Parathyroid adenoma (tissue), 2 donors: Measurements from ENCODE around the gene LRRC49.

ENCODE experiments used
- H2AFZ ChIP-seq: fragments of 300-600 bp; sonication (generic); one replicate; pipeline ENCODE4 v1.7.0; 2017; ENCODE audit warnings: antibody characterized with exemption, mild to moderate bottlenecking
- H3K27ac ChIP-seq: fragments of 300-600 bp; sonication (generic); one replicate; pipeline ENCODE4 v1.7.0; 2017
- H3K27me3 ChIP-seq: fragments of 300-600 bp; sonication (generic); one replicate; pipeline ENCODE4 v1.7.0; 2017; ENCODE audit warnings: low read length; ENCODE audit not compliant: control insufficient read depth, insufficient read depth
- H3K36me3 ChIP-seq: fragments of 300-600 bp; sonication (generic); one replicate; pipeline ENCODE4 v1.7.0; 2017; ENCODE audit warnings: low read length; ENCODE audit not compliant: control insufficient read depth, insufficient read depth
- H3K4me1 ChIP-seq: fragments of 300-600 bp; sonication (generic); one replicate; pipeline ENCODE4 v1.7.0; 2017; ENCODE audit warnings: control low read depth
- H3K4me2 ChIP-seq: fragments of 300-600 bp; sonication (generic); one replicate; pipeline ENCODE4 v1.7.0; 2017; ENCODE audit warnings: low read length
- H3K4me3 ChIP-seq: fragments of 300-600 bp; sonication (generic); one replicate; pipeline ENCODE4 v1.7.0; 2017; ENCODE audit warnings: low read depth, low read length
- H3K79me2 ChIP-seq: fragments of 300-600 bp; sonication (generic); one replicate; pipeline ENCODE4 v1.7.0; 2017; ENCODE audit warnings: control low read depth
- H3K9ac ChIP-seq: fragments of 300-600 bp; sonication (generic); one replicate; pipeline ENCODE4 v1.7.0; 2017; ENCODE audit warnings: mild to moderate bottlenecking
- H3K9me3 ChIP-seq: fragments of 300-600 bp; sonication (generic); one replicate; pipeline ENCODE4 v1.7.0; 2017; ENCODE audit warnings: low read length; ENCODE audit not compliant: control insufficient read depth
- TF ChIP-seq, protein P1 (sequence below): fragments of 300-600 bp; sonication (generic); IDR thresholded peaks from one replicate; pipeline ENCODE4 v1.7.0; 2017; ENCODE audit warnings: antibody characterized with exemption, mild to moderate bottlenecking
- donor health status: primary hyperparathyroidism.

The LRRC49 gene

GRCh38 chr15:70859322-70859908 is 33.2 kb upstream of the LRRC49 start:
- Histone ChIP-seq H3K9ac (no peak overlapping the region), H3K4me3 (no peak overlapping the region), H3K36me3 (no peaks in the 10 kb centered on the region), H3K4me1 (no peaks in the 10 kb centered on the region), H2AFZ (no peak overlapping the region), H3K79me2 (no peaks in the 10 kb centered on the region), H3K4me2 (no peak overlapping the region), H3K27me3 (no peaks in the 10 kb centered on the region), H3K27ac (no peak overlapping the region), H3K9me3 (no peaks in the 10 kb centered on the region)
- TF ChIP-seq, protein P1, sequence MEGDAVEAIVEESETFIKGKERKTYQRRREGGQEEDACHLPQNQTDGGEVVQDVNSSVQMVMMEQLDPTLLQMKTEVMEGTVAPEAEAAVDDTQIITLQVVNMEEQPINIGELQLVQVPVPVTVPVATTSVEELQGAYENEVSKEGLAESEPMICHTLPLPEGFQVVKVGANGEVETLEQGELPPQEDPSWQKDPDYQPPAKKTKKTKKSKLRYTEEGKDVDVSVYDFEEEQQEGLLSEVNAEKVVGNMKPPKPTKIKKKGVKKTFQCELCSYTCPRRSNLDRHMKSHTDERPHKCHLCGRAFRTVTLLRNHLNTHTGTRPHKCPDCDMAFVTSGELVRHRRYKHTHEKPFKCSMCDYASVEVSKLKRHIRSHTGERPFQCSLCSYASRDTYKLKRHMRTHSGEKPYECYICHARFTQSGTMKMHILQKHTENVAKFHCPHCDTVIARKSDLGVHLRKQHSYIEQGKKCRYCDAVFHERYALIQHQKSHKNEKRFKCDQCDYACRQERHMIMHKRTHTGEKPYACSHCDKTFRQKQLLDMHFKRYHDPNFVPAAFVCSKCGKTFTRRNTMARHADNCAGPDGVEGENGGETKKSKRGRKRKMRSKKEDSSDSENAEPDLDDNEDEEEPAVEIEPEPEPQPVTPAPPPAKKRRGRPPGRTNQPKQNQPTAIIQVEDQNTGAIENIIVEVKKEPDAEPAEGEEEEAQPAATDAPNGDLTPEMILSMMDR = no peak

DNA sequence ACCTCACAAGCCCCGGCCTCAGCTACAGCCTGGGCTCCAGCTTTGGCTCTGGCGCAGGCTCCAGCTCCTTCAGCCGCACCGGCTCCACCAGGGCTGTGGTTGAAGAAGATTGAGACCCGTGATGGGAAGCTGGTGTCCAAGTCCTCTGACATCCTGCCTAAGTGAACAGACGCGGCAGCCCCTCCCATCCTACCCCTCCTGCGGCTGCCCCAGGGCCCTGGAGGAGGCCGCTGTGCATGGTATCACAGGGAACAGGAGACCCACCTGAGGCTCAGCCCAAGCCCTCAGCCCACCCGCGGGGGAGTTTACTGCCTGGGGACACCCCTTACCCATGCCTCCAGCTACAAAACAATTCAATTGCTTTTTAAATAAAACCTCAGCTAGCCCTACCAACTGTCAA is 32.6 kb upstream of the LRRC49 start:
- TF ChIP-seq, protein P1 = no peak
- Histone ChIP-seq H3K9me3 (no peaks in the 10 kb centered on the region), H3K4me2 (no peak overlapping the region), H3K4me1 (no peaks in the 10 kb centered on the region), H2AFZ (no peak overlapping the region), H3K36me3 (no peaks in the 10 kb centered on the region), H3K27ac (no peak overlapping the region), H3K79me2 (no peaks in the 10 kb centered on the region), H3K9ac (no peak overlapping the region), H3K4me3 (no peak overlapping the region), H3K27me3 (no peaks in the 10 kb centered on the region)

DNA sequence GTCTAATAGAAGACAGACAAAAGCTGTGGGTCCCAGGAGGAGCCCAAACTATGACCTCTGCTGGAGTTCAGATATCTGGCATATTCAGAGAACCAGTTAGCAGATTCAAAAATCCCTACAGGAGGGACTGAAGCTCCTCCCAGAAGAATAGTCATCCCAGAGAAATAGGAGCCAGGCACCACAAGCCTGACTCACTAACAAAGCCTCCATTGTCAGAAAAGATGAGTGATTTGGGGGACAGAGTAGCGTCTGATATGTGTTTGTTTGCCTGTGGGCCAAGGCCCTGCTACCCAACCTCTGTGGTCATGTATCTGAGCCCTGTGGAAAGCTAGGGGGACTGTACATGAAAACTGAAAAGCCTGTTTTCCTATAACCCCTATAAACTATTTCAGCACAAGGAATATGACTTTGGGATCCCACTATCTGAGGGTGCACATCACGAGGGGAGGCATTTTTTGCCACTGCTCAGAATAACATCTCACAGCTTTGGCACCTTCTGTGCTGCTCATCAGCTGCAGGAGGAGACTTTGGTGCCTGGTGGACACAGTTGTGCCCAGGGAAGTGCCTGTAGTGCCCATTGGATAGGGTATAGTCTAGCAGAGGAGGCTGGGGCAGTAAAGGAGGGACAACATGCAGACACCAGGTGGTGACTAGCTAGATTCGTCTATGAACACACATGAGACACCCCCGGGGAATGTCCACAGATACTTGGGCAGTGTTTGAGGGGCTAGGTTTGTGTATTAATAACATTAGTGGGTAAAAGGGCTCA is 29.0 kb upstream of the LRRC49 start:
- Histone ChIP-seq H3K4me1 (no peaks in the 10 kb centered on the region), H3K27ac (no peak overlapping the region), H3K36me3 (no peaks in the 10 kb centered on the region), H3K79me2 (no peaks in the 10 kb centered on the region), H3K9me3 (no peaks in the 10 kb centered on the region), H3K27me3 (no peaks in the 10 kb centered on the region), H2AFZ (no peak overlapping the region), H3K4me3 (no peak overlapping the region), H3K9ac (no peak overlapping the region), H3K4me2 (no peak overlapping the region)
- TF ChIP-seq, protein P1 = no peak

DNA sequence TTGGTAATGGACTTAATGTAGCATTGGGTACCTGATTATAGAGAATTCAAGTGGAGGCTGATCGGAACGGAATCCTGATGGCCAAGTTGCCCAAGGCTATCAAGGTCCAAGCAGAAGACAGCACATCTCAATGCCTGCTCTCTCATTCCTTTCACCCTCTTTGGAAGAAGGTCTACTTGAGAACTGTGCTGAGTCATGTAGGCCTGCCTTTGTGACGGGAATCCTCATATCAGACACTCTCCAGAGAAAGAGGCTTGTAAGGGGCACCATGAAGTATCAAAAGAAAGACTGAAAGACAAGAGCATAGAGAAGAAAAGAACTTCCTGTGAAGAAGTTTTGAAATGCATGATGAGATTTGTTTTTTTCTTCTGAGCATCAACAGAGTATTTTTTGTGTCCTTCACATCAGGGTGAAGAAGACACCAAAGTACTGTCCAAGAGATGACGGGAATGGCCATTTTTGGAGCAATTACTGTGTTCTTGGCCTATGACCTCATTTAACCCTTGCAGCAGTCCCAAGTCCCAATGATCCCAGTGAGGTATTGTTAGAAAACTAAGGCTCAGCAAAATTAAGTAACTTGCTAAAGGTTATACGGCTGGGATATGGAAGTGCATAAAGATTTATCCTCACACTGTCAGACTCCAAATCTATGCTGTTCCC is 25.5 kb upstream of the LRRC49 start:
- Histone ChIP-seq H3K9ac (no peak overlapping the region), H3K27me3 (no peaks in the 10 kb centered on the region), H2AFZ (no peak overlapping the region), H3K4me2 (no peak overlapping the region), H3K27ac (no peak overlapping the region), H3K79me2 (no peaks in the 10 kb centered on the region), H3K4me3 (no peak overlapping the region), H3K36me3 (no peaks in the 10 kb centered on the region), H3K9me3 (no peaks in the 10 kb centered on the region), H3K4me1 (no peaks in the 10 kb centered on the region)
- TF ChIP-seq, protein P1 = no peak
